ENCODE data around the gene BPIFA3.
"Not testable (repeated sequence)": the region's sequence is repeated elsewhere in the genome, so short reads cannot be mapped to it uniquely, and the experiment has no call there.

BPIFA3 gene

GRCh38 chr20:33217052-33217451, at the start of gene BPIFA3:
TSS of gene BPIFA3 (plus strand) at chr20:33217352. CDS start at chr20:33217537, 185 bp downstream.
- DNase-seq, result no peak

GRCh38 chr20:33167859-33168258, 49.3 kb upstream of the BPIFA3 start, which contains the start of gene BPIFA2:
TSS of gene BPIFA2 (plus strand) at chr20:33168159. CDS start at chr20:33169146, 987 bp downstream.
- no peak for DNase-seq

GRCh38 chr20:33169176-33169794, 47.9 kb upstream of the BPIFA3 start:
- DNase-seq, result no peak

GRCh38 chr20:33172781-33173180, 44.4 kb upstream of the BPIFA3 start:
- no peak for DNase-seq

- no peak for DNase-seq
Observed at GRCh38 chr20:33175123-33175522, 42.0 kb upstream of the BPIFA3 start.

GRCh38 chr20:33176101-33176500, 41.1 kb upstream of the BPIFA3 start:
- no peak for DNase-seq

- DNase-seq, result no peak
Observed at GRCh38 chr20:33177866-33178265, 39.3 kb upstream of the BPIFA3 start.

- no peak for DNase-seq
Observed at GRCh38 chr20:33178726-33179125, 38.4 kb upstream of the BPIFA3 start.

GRCh38 chr20:33180169-33180568, 37.0 kb upstream of the BPIFA3 start:
- DNase-seq, result no peak

- DNase-seq, result no peak
Observed at GRCh38 chr20:33181482-33182093, 35.6 kb upstream of the BPIFA3 start.

GRCh38 chr20:33183312-33183711, 33.8 kb upstream of the BPIFA3 start:
- no peak for DNase-seq

GRCh38 chr20:33185031-33185590, 32.0 kb upstream of the BPIFA3 start:
- not testable (repeated sequence) for DNase-seq

- no peak for DNase-seq
Observed at GRCh38 chr20:33187491-33187890, 29.7 kb upstream of the BPIFA3 start.

GRCh38 chr20:33188421-33188820, 28.7 kb upstream of the BPIFA3 start:
- no peak for DNase-seq

- no peak for DNase-seq
Observed at GRCh38 chr20:33191484-33191883, 25.7 kb upstream of the BPIFA3 start.

- DNase-seq, result no peak
Observed at GRCh38 chr20:33191955-33192354, 25.2 kb upstream of the BPIFA3 start.

- DNase-seq, result no peak
Observed at GRCh38 chr20:33192912-33193501, 24.1 kb upstream of the BPIFA3 start.

- no peak for DNase-seq
Observed at GRCh38 chr20:33199026-33199425, 18.1 kb upstream of the BPIFA3 start.

- DNase-seq, result no peak
Observed at GRCh38 chr20:33202451-33202850, 14.7 kb upstream of the BPIFA3 start.

- no peak for DNase-seq
Observed at GRCh38 chr20:33203444-33203843, 13.7 kb upstream of the BPIFA3 start.

GRCh38 chr20:33209789-33210188, 7.4 kb upstream of the BPIFA3 start:
- peak; percentile 69 for DNase-seq

- no peak for DNase-seq
Observed at GRCh38 chr20:33210371-33210770, 6.8 kb upstream of the BPIFA3 start.

GRCh38 chr20:33211817-33212424, 5.2 kb upstream of the BPIFA3 start:
- DNase-seq, result no peak

- DNase-seq, result no peak
Observed at GRCh38 chr20:33224399-33224798, 7.2 kb downstream of the BPIFA3 start.
